ENCODE results near the gene SERBP1.

DNA sequence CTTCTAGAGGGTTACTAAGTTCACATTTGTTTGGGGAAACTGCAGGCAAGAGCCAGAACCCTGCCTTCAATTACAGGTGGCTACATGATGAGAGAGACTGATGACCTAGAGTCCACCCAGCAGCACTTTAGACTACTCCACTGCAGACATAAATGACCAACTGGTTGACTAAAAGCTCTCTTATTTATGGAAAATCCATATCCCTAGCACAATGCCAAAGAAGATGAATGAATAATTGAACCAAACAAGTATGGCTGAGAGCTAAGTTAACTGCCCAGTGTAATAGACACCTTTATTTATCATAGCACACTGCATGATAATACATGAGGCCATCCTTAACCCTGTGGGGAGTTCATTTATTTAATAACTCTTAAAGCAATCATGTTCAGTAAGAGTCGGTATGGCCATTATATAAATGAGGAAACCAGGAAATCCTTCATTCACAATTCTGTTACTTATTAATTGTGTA is 62.1 kb downstream of the SERBP1 start:
- TF ChIP-seq SIN3A (IDR thresholded peaks at IDR 0.05; ENCODE audit: borderline replicate concordance, insufficient read depth, low read depth, low read length) = no peak
- TF ChIP-seq, protein P1, sequence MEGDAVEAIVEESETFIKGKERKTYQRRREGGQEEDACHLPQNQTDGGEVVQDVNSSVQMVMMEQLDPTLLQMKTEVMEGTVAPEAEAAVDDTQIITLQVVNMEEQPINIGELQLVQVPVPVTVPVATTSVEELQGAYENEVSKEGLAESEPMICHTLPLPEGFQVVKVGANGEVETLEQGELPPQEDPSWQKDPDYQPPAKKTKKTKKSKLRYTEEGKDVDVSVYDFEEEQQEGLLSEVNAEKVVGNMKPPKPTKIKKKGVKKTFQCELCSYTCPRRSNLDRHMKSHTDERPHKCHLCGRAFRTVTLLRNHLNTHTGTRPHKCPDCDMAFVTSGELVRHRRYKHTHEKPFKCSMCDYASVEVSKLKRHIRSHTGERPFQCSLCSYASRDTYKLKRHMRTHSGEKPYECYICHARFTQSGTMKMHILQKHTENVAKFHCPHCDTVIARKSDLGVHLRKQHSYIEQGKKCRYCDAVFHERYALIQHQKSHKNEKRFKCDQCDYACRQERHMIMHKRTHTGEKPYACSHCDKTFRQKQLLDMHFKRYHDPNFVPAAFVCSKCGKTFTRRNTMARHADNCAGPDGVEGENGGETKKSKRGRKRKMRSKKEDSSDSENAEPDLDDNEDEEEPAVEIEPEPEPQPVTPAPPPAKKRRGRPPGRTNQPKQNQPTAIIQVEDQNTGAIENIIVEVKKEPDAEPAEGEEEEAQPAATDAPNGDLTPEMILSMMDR (IDR thresholded peaks at IDR 0.05) = no peak
- no peak for TF ChIP-seq TCF7L2 (IDR thresholded peaks at IDR 0.05; ENCODE audit: low read depth, low read length)

All from Panc1 (cell line).